Measurements from ENCODE around the gene GPR3.

GPR3 gene

DNA sequence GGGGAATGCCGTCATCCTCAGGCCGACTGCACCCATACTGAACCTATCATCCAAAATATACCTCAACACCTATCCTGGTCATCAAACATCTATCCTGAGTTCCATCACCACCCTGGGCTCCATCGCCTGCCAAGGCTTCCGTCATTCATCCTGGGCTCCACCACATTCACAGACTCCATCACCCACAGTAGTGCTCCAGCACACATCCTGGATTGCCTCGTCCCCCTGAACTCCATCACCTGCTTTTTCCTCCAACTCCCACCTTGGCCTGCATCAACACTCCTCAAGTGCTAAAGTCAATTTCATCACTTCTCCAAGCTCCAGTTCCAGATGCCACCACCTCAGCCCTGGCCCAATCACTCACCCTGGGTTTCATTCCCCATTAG is 33.5 kb upstream of the GPR3 start:
- no peak for DNase-seq

DNA sequence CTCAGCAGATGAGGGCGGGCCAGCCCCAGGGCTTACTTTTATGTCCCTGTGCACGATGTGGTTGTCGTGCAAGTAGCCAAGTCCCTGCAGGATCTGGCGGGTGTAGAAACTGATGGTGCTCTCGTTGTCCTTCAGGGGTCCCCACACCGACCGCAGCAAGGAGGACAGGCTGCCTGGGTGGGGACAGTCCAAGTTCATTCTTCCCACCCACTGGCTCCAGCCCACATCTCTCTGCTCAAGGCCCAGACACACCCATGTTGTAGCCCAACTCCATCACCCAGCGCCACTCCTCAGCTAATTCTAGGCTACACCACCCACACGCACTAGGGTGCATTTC is 32.6 kb upstream of the GPR3 start:
- no peak for DNase-seq

DNA sequence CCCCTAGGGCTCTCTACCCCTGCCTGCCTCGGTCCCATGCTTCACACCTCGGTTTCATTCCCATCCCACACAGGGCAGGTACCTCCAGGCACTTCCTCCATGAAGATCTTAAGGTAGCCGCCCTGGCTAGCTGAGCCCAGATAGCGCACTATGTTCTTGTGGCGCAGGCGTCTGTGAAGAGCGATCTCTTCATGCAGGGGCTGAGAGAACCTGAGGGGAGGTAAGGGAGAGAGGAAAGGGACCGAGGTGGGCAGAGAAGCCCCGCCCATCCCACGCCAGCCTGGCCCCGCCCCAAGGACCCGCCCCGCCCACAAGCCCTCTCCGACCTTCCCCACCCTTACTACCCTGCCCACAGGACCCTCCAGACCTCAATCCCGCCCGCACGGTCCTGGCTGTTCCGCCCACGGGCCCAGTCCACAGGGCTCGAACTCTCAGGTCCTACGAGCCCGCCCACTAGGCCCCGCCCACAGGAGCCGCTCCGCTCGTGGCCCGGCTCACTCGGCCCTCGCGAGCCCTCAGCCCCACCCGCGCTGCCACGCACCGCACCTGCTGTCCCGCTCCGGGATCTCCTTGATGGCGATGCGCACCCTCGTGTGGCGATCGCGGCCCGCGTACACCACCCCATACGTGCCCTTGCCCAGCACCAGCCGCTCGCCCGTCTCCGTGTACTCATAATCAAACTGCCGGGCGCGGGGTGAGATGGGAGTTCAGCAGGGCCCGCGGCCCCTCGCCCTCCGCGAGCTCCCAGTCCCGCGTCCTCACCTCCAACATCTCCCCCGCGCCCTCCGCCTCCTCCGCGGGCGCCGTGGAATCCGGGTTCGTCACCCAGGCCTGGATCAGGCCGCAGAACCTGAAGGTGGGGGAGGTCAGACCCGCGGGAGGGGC is 32.0 kb upstream of the GPR3 start:
- DNase-seq, result no peak

- DNase-seq, result no peak
Observed at GRCh38 chr1:27361044-27361402, 31.4 kb upstream of the GPR3 start.

DNA sequence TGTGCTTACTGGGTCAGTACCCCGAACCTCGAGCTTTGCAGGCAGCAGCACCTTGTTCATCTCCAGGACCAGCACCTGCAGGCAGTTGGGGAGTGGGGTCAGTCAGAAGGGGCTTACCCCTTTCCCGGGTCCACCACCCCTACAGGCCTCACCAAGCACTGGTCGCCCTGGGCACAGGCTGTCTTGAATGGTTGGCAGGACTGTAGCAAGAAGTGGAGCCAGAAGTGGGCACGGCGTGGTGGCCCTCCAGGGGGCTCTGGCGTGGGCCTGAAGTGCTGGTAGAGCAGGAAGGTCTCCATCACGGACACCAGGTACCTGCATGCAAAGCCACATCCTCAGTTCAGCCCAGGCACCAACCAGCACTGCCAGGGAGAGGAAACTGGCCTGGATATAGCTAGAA is 30.9 kb upstream of the GPR3 start:
- DNase-seq, result no peak

DNA sequence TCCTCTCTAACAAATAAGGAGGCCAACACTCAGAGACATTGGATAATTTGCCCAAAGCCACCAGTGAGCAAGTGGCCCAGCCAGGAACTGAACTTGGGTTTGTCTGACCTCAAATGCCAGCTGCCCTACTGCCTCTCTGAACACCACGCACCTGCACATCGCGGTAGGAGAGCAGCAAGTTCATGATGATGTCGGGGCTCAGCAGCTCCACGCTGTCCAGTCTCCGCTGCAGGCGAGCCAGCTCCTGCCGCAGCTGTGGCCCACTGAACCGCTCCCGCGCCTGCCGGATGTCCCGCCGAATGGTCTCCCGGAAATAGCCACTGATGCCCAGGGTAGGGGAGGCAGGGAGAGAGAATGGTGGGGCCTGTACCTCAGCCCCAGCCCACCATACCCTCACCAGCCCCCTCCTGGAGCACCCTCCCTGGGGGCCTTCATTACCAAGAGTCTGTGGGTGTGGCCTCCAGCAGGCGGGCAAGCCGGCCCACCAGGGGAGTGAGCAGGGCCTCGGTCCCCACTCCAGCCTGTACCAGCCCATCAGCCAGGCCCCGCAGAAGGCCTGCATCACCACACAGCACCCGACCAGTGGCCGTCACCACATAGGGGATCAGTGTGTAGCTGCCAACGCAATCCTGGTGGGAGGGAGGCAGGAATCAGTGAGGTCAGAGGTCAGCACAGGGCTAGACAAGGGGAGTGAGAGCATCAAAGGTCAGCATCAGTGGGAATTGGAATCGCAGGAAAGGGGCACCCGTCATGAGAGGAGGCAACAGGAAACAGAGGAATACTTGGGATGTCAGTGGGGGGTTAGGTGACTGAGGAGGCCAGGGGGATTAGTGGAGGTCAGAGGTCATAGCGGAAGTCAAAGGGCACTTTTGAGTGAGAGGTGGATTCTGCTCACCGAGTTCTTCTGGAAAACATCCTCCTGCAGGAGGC is 28.4 kb upstream of the GPR3 start:
- no peak for DNase-seq

DNA sequence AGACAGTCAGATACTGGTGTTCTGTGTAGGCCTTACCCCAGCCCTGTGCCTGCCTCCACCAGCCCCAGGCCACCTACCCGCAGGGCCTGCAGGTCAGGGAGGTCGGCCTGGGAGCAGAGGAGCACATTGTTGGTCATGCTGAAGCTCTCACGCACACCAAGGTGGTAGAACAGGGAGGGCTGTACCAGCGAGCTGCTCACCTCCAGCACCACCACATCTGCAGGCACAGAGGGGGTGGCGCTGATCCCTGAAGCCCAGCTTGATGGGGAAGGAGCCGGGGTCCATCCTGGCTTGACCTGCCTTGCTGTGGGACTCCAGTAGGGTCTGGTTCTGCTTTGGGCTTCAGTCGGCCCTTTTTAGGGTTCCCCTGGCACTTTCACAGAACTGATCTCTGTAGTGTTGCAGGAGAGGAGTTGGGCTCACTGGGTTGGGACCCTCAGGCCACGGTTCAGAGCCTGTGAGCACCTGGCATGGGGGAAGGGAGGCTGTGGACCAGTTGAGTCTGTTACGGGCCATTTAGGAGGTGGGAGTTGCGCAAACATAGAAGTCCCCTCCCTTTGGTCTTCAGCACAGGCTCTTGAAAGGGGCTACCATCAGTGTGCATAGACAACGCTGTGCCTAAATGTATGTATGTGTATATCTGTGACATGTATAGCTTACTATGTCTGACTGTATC is 27.6 kb upstream of the GPR3 start:
- no peak for DNase-seq

GRCh38 chr1:27365372-27366112 is 26.9 kb upstream of the GPR3 start:
- DNase-seq, result peak; percentile 17

DNA sequence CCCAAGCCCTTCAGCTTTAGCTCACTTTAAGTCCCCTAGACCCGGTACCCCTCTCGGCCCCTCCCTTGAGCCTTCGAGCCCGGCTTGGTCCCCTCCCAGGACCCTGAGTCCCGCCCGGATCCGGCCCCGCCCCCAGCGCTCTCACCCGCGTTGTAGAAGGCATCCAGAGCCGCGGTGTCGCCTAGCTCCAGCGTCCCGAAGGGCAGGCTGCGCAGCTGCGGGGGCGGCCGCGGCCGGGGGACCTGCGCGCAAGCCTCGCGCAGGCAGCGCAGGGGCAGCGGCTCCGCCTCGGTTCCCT is 26.4 kb upstream of the GPR3 start:
- no peak for DNase-seq

DNA sequence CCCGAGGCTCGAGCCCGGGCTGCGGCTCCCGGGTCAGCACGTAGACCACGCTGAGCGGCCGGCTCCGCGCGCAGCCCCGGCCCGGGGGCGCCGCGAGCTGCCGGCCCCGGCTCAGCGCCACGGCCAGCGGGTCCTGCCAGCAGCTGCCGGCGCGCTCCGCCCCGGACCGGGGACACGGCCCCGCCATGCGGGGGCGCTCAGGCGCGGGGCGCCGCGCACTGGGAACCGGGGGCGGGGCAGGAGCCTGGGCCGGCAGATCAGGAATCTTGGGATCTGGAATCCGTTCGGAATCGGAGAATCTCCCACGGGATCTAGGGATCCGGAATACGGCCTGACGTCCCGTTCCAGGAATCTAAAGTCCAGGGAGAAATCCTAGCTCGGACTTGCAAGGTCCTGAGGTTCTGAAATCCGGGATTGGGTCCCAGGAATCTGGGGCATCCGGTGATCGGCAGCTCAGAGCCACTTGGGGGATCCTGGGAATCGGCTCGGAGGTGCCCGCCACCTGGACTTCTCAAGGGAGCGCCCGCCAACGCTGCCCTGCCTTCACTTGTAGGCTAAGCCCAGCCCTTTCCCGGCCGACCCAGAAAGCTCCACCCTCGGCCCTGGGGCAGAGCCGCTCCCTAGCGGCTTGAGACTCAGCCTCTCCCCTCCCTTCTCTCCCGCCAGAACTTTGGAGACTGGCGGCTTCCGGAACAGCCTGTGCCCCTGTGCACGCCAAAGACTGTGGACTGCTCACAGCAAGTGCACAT is 25.8 kb upstream of the GPR3 start, which contains the start of gene MAP3K6:
MAP3K6 (minus strand) TSS at position 551 of the 749 bp plus-strand sequence; CDS start at position 187, 364 bp downstream.
- DNase-seq, result peak; percentile 7

DNA sequence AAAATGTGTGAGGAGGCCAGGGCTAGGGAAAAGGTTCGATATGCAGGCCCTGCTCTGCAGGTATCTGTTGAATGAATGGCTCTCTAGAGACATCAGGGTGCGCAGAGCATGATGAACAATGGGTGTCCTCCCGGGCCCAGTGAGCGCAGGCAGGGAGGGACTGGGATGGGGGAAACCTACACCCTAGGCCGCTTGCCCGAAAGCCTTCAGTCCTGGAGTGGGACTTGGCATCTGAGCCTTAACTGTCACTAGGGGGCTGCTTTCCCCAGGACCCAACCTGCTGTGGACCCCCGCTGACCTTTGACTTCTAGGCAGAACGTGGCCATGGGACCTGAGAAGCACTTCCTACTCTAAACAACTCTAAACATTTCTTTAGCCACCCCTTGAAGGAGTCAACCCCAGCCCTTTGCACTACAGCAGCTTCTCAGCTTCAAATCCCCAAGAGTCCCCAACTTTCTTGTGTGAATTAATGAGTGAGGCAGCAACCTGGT is 25.2 kb upstream of the GPR3 start:
- DNase-seq, result no peak

- peak; percentile 60 for DNase-seq
Observed at GRCh38 chr1:27368869-27369582, 23.4 kb upstream of the GPR3 start.

GRCh38 chr1:27372022-27372807 is 20.2 kb upstream of the GPR3 start:
- DNase-seq, result no peak

DNA sequence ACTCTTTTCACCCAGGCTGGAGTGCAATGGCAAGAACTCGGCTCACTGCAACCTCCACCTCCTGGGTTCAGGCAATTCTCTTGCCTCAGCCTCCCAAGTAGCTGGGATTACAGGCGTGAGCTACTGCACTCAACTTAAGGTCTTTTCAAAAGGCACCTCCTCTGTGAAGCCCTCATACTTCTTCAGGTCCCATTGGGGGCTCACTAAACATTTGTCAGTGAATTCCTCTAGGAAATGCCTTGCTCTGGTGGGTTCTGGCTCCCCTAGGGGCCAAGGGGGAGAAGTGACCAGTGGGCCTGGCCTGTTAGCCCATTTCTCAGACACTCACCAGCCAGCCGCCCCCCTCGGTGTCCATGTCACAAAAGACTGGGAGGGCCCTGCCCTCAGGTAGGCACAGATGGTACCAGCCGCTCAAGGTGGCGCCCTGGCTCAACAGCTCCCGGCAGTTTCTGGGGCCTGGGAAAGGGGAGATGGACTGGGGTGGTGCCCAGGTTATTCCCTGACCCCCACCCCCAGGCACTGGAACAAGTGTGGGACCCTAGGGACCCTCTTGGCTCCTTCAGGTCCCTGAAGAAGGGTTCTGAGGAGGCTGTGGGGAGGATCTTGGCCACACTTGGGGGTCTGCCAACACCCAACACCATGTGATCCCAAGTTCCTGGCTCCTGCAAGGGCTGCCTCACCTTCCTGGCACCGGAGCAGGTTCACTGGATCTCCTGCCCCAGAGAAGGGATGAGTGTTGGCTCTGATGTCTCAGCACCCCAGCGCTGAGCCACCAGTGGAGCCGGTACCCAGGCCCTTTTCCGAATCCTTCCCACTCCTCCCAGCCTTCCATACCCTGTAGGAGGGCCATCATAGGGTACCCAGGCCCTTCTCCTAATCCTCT is 19.4 kb upstream of the GPR3 start:
- DNase-seq, result no peak

- no peak for DNase-seq
Observed at GRCh38 chr1:27374362-27375086, 17.9 kb upstream of the GPR3 start, which contains the start of gene FCN3. Gene FCN3, minus strand, starts transcription at chr1:27374824. Its CDS starts 6 bp downstream, at chr1:27374818.

DNA sequence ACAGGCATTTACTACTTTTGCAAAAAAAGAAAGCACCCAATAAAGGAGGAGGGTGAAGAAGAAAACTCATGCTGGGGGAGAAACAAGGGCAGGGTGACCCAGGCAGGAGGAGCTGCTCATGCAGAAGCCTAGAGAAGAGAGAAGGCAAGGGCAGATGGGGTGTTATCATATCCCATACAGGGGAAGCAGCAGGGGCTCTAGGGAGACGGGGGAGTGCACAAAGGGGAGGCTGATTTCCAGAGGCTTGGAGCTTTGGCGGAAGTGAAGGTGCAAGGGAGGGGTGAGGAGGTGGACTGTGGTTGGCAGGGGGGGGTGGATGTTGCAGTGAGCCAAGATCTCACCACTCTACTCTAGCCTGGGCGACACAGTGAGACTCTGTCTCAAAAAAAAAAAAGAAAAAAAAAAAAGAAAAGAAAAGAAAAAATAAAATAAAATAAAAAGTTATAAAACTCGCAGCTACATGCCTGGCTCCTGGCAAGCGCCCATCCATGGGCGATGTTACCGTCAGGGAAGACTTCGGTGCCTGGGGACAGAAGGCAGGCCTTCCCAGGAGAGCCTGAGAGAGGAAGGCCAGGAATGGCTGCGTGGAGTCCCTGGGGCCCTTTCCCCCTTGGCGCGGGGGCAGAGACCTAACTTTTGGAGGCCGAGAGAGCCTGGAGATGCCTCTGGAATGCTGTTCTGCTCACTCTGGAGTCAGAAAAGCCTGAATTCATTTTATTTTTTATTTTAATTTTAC is 14.5 kb upstream of the GPR3 start:
- no peak for DNase-seq

GRCh38 chr1:27379564-27380122 is 12.8 kb upstream of the GPR3 start:
- DNase-seq, result no peak
